SK-N-SH (cell line): ENCODE results near the gene DGLUCY. TPM values are rescaled to one million over a fixed set of nuclear protein-coding genes. Genes with fewer than 3 reads are reported as not detected.

Experiments used
- CTCF ChIA-PET: fragments of 300-600, 350-600 bp; formaldehyde crosslinking; extraction: SDS; loops from one replicate; lab custom pipeline; 2021; lab: Yijun Ruan, JAX
- POLR2A ChIA-PET: fragments of 350-600 bp; sonication (Branson Sonifier 250); formaldehyde crosslinking; extraction: SDS; loops from one replicate; lab custom pipeline; 2020; ENCODE audit warnings: antibody characterized with exemption, inconsistent platforms; lab: Yijun Ruan, JAX
- DNase-seq: peaks from one replicate; pipeline ENCODE4 v3.0.0; 2012
- H2AFZ ChIP-seq: fragments of 200-600 bp; sonication (generic); 2 replicates; pipeline ENCODE4 v1.8.1; 2016; ENCODE audit warnings: antibody characterized with exemption, mild to moderate bottlenecking, low read depth
- H3F3A ChIP-seq: fragments of 200-600 bp; sonication (generic); replicated peaks from 2 replicates; pipeline ENCODE3; 2016; ENCODE audit warnings: antibody characterized with exemption, mild to moderate bottlenecking; ENCODE audit not compliant: insufficient read depth
- H3K27ac ChIP-seq, 2 experiments: fragments of 200-500 bp in 1 of 2; fragments of 200-600 bp in 1 of 2; sonication (Bioruptor generic) in 1 of 2; sonication (generic), shearing (Covaris generic) in 1 of 2; 2 replicates each; pipeline versions ENCODE4 v1.5.1 to v1.6.1; 2014 to 2016; ENCODE audit warnings: low read depth in 2 of 2, inconsistent platforms in 1 of 2, low read length in 1 of 2, mild to moderate bottlenecking in 1 of 2, mixed read lengths in 1 of 2
- H3K27me3 ChIP-seq: fragments of 200-600 bp; sonication (generic), shearing (Covaris generic); 2 replicates; pipeline ENCODE4 v1.6.1; 2016; ENCODE audit warnings: mixed run types; ENCODE audit not compliant: insufficient read depth
- H3K36me3 ChIP-seq, 2 experiments: fragments of 200-500 bp in 1 of 2; fragments of 200-600 bp in 1 of 2; sonication (Bioruptor generic) in 1 of 2; sonication (generic) in 1 of 2; replicated peaks in 1 of 2; 2 replicates each; pipeline versions ENCODE3 to v1.5.1; 2014 to 2016; ENCODE audit warnings: low read length in 1 of 2, mild to moderate bottlenecking in 1 of 2; ENCODE audit not compliant: insufficient read depth in 2 of 2, control insufficient read depth in 1 of 2
- H3K4me1 ChIP-seq, 2 experiments: fragments of 200-500 bp in 1 of 2; fragments of 200-600 bp in 1 of 2; sonication (Bioruptor generic) in 1 of 2; sonication (generic), shearing (Covaris generic) in 1 of 2; 2 replicates each; pipeline versions ENCODE4 v1.5.1 to v1.6.1; 2014 to 2016; ENCODE audit warnings: low read depth in 1 of 2, low read length in 1 of 2, mixed run types in 1 of 2; ENCODE audit not compliant: insufficient read depth in 2 of 2, control insufficient read depth in 1 of 2
- H3K4me2 ChIP-seq: fragments of 200-600 bp; sonication (generic), shearing (Covaris generic); 2 replicates; pipeline ENCODE4 v1.6.1; 2017; ENCODE audit warnings: mixed run types
- H3K4me3 ChIP-seq, 2 experiments: fragments of 200-500 bp in 1 of 2; fragments of 200-600 bp in 1 of 2; sonication (Bioruptor generic) in 1 of 2; sonication (generic), shearing (Covaris generic) in 1 of 2; 2 replicates each; pipeline versions ENCODE4 v1.5.1 to v1.8.1; 2014 to 2016; ENCODE audit warnings: low read depth in 2 of 2, inconsistent platforms in 1 of 2, low read length in 1 of 2, mild to moderate bottlenecking in 1 of 2, mixed read lengths in 1 of 2, moderate library complexity in 1 of 2
- H3K79me2 ChIP-seq: fragments of 200-600 bp; sonication (generic); 2 replicates; pipeline ENCODE4 v1.8.1; 2017; ENCODE audit warnings: mild to moderate bottlenecking; ENCODE audit not compliant: insufficient read depth
- H3K9ac ChIP-seq: fragments of 200-600 bp; sonication (generic); 2 replicates; pipeline ENCODE4 v1.6.1; 2017; ENCODE audit warnings: mixed run types
- H3K9me2 ChIP-seq: fragments of 200-600 bp; sonication (generic); 2 replicates; pipeline ENCODE4 v1.6.1; 2017; ENCODE audit warnings: mixed run types
- H3K9me3 ChIP-seq: fragments of 200-600 bp; sonication (generic); 2 replicates; pipeline ENCODE4 v1.6.1; 2017; ENCODE audit warnings: mixed run types, mild to moderate bottlenecking, moderate library complexity
- H4K20me1 ChIP-seq: fragments of 200-600 bp; sonication (generic); 2 replicates; pipeline ENCODE4 v1.6.1; 2017; ENCODE audit warnings: mild to moderate bottlenecking, mixed run types; ENCODE audit not compliant: insufficient read depth
- CTCF ChIP-seq: fragments of 200-600 bp; sonication (generic); IDR thresholded peaks from 2 replicates; pipeline ENCODE4 v1.6.1; 2017; ENCODE audit warnings: antibody characterized with exemption, mild to moderate bottlenecking, moderate library complexity
- ELF1 ChIP-seq: IDR thresholded peaks from 2 replicates; pipeline ENCODE4 v1.4.0; 2012
- FOSL2 ChIP-seq: IDR thresholded peaks from 2 replicates; pipeline ENCODE4 v1.4.0; 2012; ENCODE audit warnings: low read depth, mild to moderate bottlenecking, moderate library complexity, borderline replicate concordance
- FOXM1 ChIP-seq: IDR thresholded peaks from 2 replicates; pipeline ENCODE4 v1.4.0; 2012; ENCODE audit warnings: low read depth, mild to moderate bottlenecking
- GABPA ChIP-seq: IDR thresholded peaks from 2 replicates; pipeline ENCODE4 v1.4.0; 2012; ENCODE audit warnings: low read depth, mild to moderate bottlenecking
- GATA2 ChIP-seq: sonication (generic); formaldehyde crosslinking; IDR thresholded peaks from 2 replicates; pipeline ENCODE4 v1.5.0; 2020; ENCODE audit warnings: mild to moderate bottlenecking, missing genetic modification reagents
- NRF1 ChIP-seq: IDR thresholded peaks from 2 replicates; pipeline ENCODE4 v1.6.1; 2012; ENCODE audit warnings: low read depth, mild to moderate bottlenecking, low read length
- REST ChIP-seq: IDR thresholded peaks from 2 replicates; pipeline ENCODE4 v1.6.1; 2012; ENCODE audit warnings: mild to moderate bottlenecking, low read depth, low read length, moderate library complexity
- SMC3 ChIP-seq: IDR thresholded peaks from 2 replicates; pipeline ENCODE4 v1.6.1; 2012; ENCODE audit warnings: low read depth, low read length, improper control_type of control experiment
- USF1 ChIP-seq: IDR thresholded peaks from 2 replicates; pipeline ENCODE4 v1.4.0; 2012; ENCODE audit warnings: low read depth, borderline replicate concordance
- WGBS: methylation state at CpG from one replicate; pipeline ENCODE4 v1.1.6; 2017; ENCODE audit warnings: low lambda C conversion rate; 5-methylcytosine and 5-hydroxymethylcytosine counted together
- polyA plus RNA-seq, 3 experiments: library from polyadenylated mRNA; depleted of rRNA; stranded (reverse); fragments of >200 nt; gene quantifications; 2 replicates each; pipeline ENCODE4 v1.2.3, GENCODE V29; 2012

DGLUCY gene
- polyA plus RNA-seq, 1 of the 3 experiments (the other 2 are of a cell fraction) = 17.2 TPM

DNA sequence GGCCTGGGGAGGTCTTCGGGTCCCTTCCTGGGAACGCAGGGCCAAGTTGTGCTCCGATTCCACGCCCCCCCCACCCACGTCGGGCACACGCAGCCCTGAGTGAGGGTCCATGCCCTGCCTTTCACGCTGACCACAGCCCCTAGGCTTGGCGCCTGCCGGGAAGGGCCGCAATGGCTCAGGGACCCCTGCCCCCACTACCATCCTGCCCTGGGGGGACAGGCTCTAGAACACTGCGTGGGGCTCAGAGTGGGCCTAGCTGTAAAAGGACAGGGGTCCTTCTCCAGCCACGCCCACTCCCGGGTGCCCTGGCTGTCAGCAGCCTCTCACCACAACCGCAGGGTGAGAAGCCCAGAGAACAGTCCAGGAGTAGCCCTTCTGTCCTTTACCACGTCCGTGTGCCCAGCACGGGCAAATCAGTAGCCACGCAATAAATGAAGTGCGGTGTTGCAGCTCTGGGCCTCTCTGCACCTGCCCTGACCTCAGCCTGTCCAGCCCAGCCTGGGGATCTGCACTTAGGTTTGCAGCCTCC, 140.0 kb downstream of the DGLUCY start:
- H3K4me2 ChIP-seq = peak overlapping the region; percentile 76
- no peaks in the 10 kb centered on the region for H3K9me2 ChIP-seq
- H3K9ac ChIP-seq = no peak overlapping the region
- POLR2A ChIA-PET = interaction anchor here (1.1 kb wide), 1 partner anchor 31 kb away, joined by 5 read pairs; no protein-coding TSS in a partner anchor
- no peaks in the 10 kb centered on the region for H3K9me3 ChIP-seq
- H3K27me3 ChIP-seq = no peaks in the 10 kb centered on the region
- no peak for DNase-seq
- H3K27ac ChIP-seq = peak overlapping the region in 1 of 2 experiments; percentile 97; a peak in 2 of 4 replicates
- H4K20me1 ChIP-seq = no peaks in the 10 kb centered on the region
- 82% methylated on average over 10 of the region's 20 CpGs for WGBS
- TF ChIP-seq FOXM1 (no peak), GABPA (no peak), REST (no peak), USF1 (no peak)
- TF ChIP-seq, all 33 proteins: peak for 0
- Histone ChIP-seq H3K79me2 (no peaks in the 10 kb centered on the region), H3K4me1 (peaks cover 0 to 87% of the 10 kb centered on the region in 2 experiments; a peak in 2 of 4 replicates), H3F3A (no peaks in the 10 kb centered on the region), H2AFZ (no peak overlapping the region), H3K36me3 (no peaks in the 10 kb centered on the region), H3K4me3 (peak overlapping the region; percentile 55 to 61)
- CTCF ChIA-PET = interaction anchor here (0.7 to 6.4 kb wide), 3 partner anchors 31 to 80 kb away, joined by 3 to 61 read pairs (median 20); no protein-coding TSS in a partner anchor

GRCh38 chr14:91254461-91254860, 140.6 kb downstream of the DGLUCY start:
- WGBS = 90% methylated on average over 3 of the region's 3 CpGs
- H3K4me2 ChIP-seq = no peak overlapping the region
- no peak overlapping the region for H2AFZ ChIP-seq
- H3K4me3 ChIP-seq = no peak overlapping the region
- POLR2A ChIA-PET = interaction anchor here (1.1 kb wide), 1 partner anchor 30 kb away, joined by 5 read pairs; no protein-coding TSS in a partner anchor
- no peaks in the 10 kb centered on the region for H3K27me3 ChIP-seq
- TF ChIP-seq GATA2 (no peak), FOXM1 (no peak), SMC3 (no peak), USF1 (no peak), CTCF (no peak), FOSL2 (no peak), ELF1 (no peak), NRF1 (no peak)
- H3K9me2 ChIP-seq = no peaks in the 10 kb centered on the region
- DNase-seq = no peak
- H3K9me3 ChIP-seq = no peaks in the 10 kb centered on the region
- peak overlapping the region in 1 of 2 experiments; percentile 97; a peak in 2 of 4 replicates for H3K27ac ChIP-seq
- H3K36me3 ChIP-seq = no peaks in the 10 kb centered on the region
- H3K79me2 ChIP-seq = no peaks in the 10 kb centered on the region
- CTCF ChIA-PET = interaction anchor here (1.7 to 6.4 kb wide), 4 partner anchors 25 to 77 kb away, joined by 4 to 61 read pairs (median 12); no protein-coding TSS in a partner anchor
- peaks cover 0 to 81% of the 10 kb centered on the region in 2 experiments; a peak in 2 of 4 replicates for H3K4me1 ChIP-seq
- no peak overlapping the region for H3K9ac ChIP-seq
- no peaks in the 10 kb centered on the region for H3F3A ChIP-seq
- H4K20me1 ChIP-seq = no peaks in the 10 kb centered on the region
